Measurements from ENCODE around the gene AGFG2.

Gene AGFG2

GRCh38 chr7:100509231-100509630 lies 29.8 kb upstream of the AGFG2 start:
- in situ Hi-C loops (cut with HindIII; ENCODE audit: low pct_ligation_motif_present, low sequenced_read_pairs), result no loop called here
- DNase-seq, result peak; percentile 80
- no peak overlapping the region for H3K27ac ChIP-seq
- no peak overlapping the region for H3K4me3 ChIP-seq (ENCODE audit: low read depth, low read length)
- no peak for TF ChIP-seq CTCF (IDR thresholded peaks at IDR 0.05; ENCODE audit: low read depth, low read length, missing control alignments)
- no peaks in the 10 kb centered on the region for H3K36me3 ChIP-seq (replicated peaks)
- H3K27me3 ChIP-seq (replicated peaks), result no peaks in the 10 kb centered on the region

- H3K4me3 ChIP-seq (ENCODE audit: low read depth, low read length), result no peak overlapping the region
- in situ Hi-C loops (cut with HindIII; ENCODE audit: low pct_ligation_motif_present, low sequenced_read_pairs), result no loop called here
- no peak for TF ChIP-seq CTCF (IDR thresholded peaks at IDR 0.05; ENCODE audit: low read depth, low read length, missing control alignments)
- DNase-seq, result no peak
- no peaks in the 10 kb centered on the region for H3K27me3 ChIP-seq (replicated peaks)
- no peak overlapping the region for H3K27ac ChIP-seq
- no peaks in the 10 kb centered on the region for H3K36me3 ChIP-seq (replicated peaks)
These were observed 28.4 kb upstream of the AGFG2 start for GRCh38 chr7:100510437-100511239.

- Histone ChIP-seq H3K27ac (no peak overlapping the region), H3K27me3 (replicated peaks) (no peaks in the 10 kb centered on the region), H3K4me3 (ENCODE audit: low read depth, low read length) (no peak overlapping the region), H3K36me3 (replicated peaks) (no peaks in the 10 kb centered on the region)
- in situ Hi-C loops (cut with HindIII; ENCODE audit: low pct_ligation_motif_present, low sequenced_read_pairs), result no loop called here
- no peak for DNase-seq
- TF ChIP-seq CTCF (IDR thresholded peaks at IDR 0.05; ENCODE audit: low read depth, low read length, missing control alignments), result no peak
These were observed 25.7 kb upstream of the AGFG2 start for GRCh38 chr7:100513212-100513810.

- Histone ChIP-seq H3K4me3 (ENCODE audit: low read depth, low read length) (no peak overlapping the region), H3K36me3 (replicated peaks) (no peaks in the 10 kb centered on the region), H3K27ac (no peak overlapping the region), H3K27me3 (replicated peaks) (no peaks in the 10 kb centered on the region)
- in situ Hi-C loops (cut with HindIII; ENCODE audit: low pct_ligation_motif_present, low sequenced_read_pairs), result no loop called here
- DNase-seq, result peak; percentile 17
- TF ChIP-seq CTCF (IDR thresholded peaks at IDR 0.05; ENCODE audit: low read depth, low read length, missing control alignments), result no peak
These were observed 23.9 kb upstream of the AGFG2 start for GRCh38 chr7:100515072-100515532.

GRCh38 chr7:100516135-100516812 lies 22.7 kb upstream of the AGFG2 start:
- in situ Hi-C loops (cut with HindIII; ENCODE audit: low pct_ligation_motif_present, low sequenced_read_pairs), result no loop called here
- TF ChIP-seq CTCF (IDR thresholded peaks at IDR 0.05; ENCODE audit: low read depth, low read length, missing control alignments), result no peak
- Histone ChIP-seq H3K36me3 (replicated peaks) (no peaks in the 10 kb centered on the region), H3K4me3 (ENCODE audit: low read depth, low read length) (no peak overlapping the region), H3K27me3 (replicated peaks) (no peaks in the 10 kb centered on the region), H3K27ac (no peak overlapping the region)
- peak; percentile 82 for DNase-seq

All from brain microvascular endothelial cell (primary cell).